ENCODE measurements around the gene MAST4.

Gene MAST4

GRCh38 chr5:67216564-67216963 lies 620.4 kb downstream of the MAST4 start:
- H3K27ac ChIP-seq (ENCODE audit: low read length), result peak overlapping the region; percentile 85
- H3K4me2 ChIP-seq (ENCODE audit: low read depth, low read length), result peak overlapping the region; percentile 84
- H3K79me2 ChIP-seq (ENCODE audit: low read length), result no peaks in the 10 kb centered on the region
- H3K4me3 ChIP-seq (ENCODE audit: low read length), result peak overlapping the region; percentile 41; the same call in 1 of the 2 replicates
- no peaks in the 10 kb centered on the region for H4K20me1 ChIP-seq (ENCODE audit: insufficient read depth, low read length)
- H3K9me2 ChIP-seq (replicated peaks; ENCODE audit: insufficient read depth, low read length), result no peaks in the 10 kb centered on the region
- H3K9ac ChIP-seq (ENCODE audit: low read length), result peak overlapping the region; percentile 46; the same call in 1 of the 2 replicates
- H3K36me3 ChIP-seq (replicated peaks; ENCODE audit: insufficient read depth, low read length), result no peaks in the 10 kb centered on the region
- H3K4me1 ChIP-seq (ENCODE audit: low read length), result peaks cover 26% of the 10 kb centered on the region
- H3F3A ChIP-seq (ENCODE audit: insufficient read depth, low read length), result peaks cover 19% of the 10 kb centered on the region
- TF ChIP-seq CTCF (IDR thresholded peaks at IDR 0.05; ENCODE audit: low read length), result no peak
- H3K9me3 ChIP-seq (replicated peaks; ENCODE audit: insufficient read depth, low read length), result no peaks in the 10 kb centered on the region
- no peaks in the 10 kb centered on the region for H3K27me3 ChIP-seq (replicated peaks; ENCODE audit: insufficient read depth, low read length)
- peak overlapping the region; percentile 75 for H2AFZ ChIP-seq (ENCODE audit: low read length)
- DNase-seq, result no peak

Measured in MM.1S (cell line).